Measurements from ENCODE around the gene IL34. TPM values are rescaled to one million over a fixed set of nuclear protein-coding genes. Genes with fewer than 3 reads are reported as not detected.

The IL34 gene
- total RNA-seq, 1 experiment from 2014 or later = 4.4 TPM

DNA sequence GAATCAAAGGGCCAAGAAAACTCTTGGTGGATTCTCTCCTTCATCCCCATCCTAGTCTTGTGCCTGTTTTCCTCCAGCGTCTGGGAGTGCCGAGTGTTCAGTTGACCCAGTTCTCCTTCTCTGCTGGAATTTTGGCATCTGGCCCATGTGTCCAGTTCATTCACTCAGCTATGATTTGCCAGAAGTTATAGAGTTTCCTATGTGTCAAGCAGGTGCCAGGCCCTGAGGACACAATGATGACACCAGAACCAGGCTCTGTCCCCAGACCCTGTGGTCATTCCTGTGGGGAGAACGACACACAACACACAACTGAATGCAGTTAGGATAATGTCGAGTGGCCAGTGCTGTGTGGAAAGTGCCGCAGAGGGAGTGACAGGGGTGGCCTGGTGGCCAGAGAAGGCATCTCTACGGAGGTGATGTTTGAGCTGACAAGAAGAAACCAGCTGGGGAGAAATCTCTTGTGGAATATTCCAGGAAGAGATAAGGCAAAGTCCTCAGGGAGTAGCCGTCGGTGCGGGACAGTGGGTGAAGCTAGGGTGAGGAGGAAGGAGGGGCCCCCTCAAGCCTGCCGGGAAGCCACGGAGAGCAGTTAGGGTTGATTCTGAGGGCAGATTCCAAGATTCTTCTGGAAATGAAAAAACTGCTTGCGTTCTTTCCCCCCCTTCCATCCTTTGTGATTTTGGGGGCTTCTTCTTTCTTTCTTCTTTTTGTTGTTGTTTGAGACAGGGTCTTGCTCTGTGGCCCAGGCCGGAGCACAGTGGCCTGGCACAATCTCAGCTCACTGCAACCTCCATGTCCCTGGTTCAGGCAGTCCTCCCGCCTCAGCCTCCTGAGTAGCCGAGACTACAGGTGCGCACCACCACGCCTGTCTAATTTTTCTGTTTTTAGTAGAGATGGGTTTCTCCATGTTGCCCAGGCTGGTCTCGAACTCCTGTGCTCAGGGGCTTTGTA is 35.8 kb upstream of the IL34 start:
- H2BK120ac ChIP-seq (ENCODE audit: low read depth, low read length, poor library complexity, severe bottlenecking) = no peak overlapping the region
- no peak overlapping the region for H2BK15ac ChIP-seq (ENCODE audit: low read depth, low read length)
- no peak overlapping the region for H3K4me2 ChIP-seq (ENCODE audit: insufficient read depth, insufficient read length, low read length)
- H3T11ph ChIP-seq (ENCODE audit: low read length) = no peak overlapping the region
- H3K27me3 ChIP-seq (ENCODE audit: insufficient read depth, low read length) = no peaks in the 10 kb centered on the region; the same call in 1 of the 2 replicates
- H3K9me3 Mint-ChIP-seq = no peaks in the 10 kb centered on the region
- no peaks in the 10 kb centered on the region for H3K79me1 ChIP-seq (ENCODE audit: insufficient read depth, low read depth, low read length, poor library complexity, severe bottlenecking)
- H3K23me2 ChIP-seq (ENCODE audit: insufficient read length, low read depth, low read length, poor library complexity, severe bottlenecking) = no peaks in the 10 kb centered on the region
- no peak overlapping the region for H3K23ac ChIP-seq (ENCODE audit: insufficient read length, low read depth, low read length)
- no peak overlapping the region for H3K4ac ChIP-seq (ENCODE audit: low read depth, low read length)
- no peak overlapping the region for H3K27ac ChIP-seq (ENCODE audit: insufficient read length, low read depth, low read length)
- no peak overlapping the region for H2BK12ac ChIP-seq (ENCODE audit: insufficient read length, low read depth, low read length)
- no peak overlapping the region for H3K4me3 Mint-ChIP-seq
- H3K27me3 Mint-ChIP-seq (ENCODE audit: low read depth) = peaks cover 9% of the 10 kb centered on the region
- H3K14ac ChIP-seq (ENCODE audit: insufficient read depth, low read length) = no peak overlapping the region
- H3K9ac ChIP-seq (ENCODE audit: extremely low read depth, insufficient read length, low read length) = no peak overlapping the region
- H4K91ac ChIP-seq (ENCODE audit: insufficient read length, low read depth, low read length) = no peak overlapping the region
- H3K18ac ChIP-seq (ENCODE audit: insufficient read length, low read depth, low read length) = no peak overlapping the region
- no peak overlapping the region for H2BK20ac ChIP-seq (ENCODE audit: low read depth, low read length, poor library complexity, severe bottlenecking)
- peaks cover 9 to 11% of the 10 kb centered on the region in 2 experiments; a peak in 2 of 4 replicates for H3K4me1 Mint-ChIP-seq
- no peaks in the 10 kb centered on the region for H3K9me3 ChIP-seq (ENCODE audit: control insufficient read depth, low read depth, low read length)
- no peaks in the 10 kb centered on the region for H3K79me2 ChIP-seq (ENCODE audit: insufficient read depth, low read length)
- no peak overlapping the region for H2AFZ ChIP-seq (ENCODE audit: low read length)
- no peak overlapping the region for H2AK5ac ChIP-seq (ENCODE audit: insufficient read length, low read length)
- no CpG with 5 or more reads among the region's 18 CpGs for WGBS (ENCODE audit: extremely low coverage, insufficient read length, low lambda C conversion rate)
- no peak overlapping the region for H4K5ac ChIP-seq (ENCODE audit: insufficient read length, low read depth, low read length)
- no peak overlapping the region for H2BK5ac ChIP-seq (ENCODE audit: insufficient read length, low read length)
- no peak for DNase-seq
- no peaks in the 10 kb centered on the region; the same call in 1 of the 2 replicates for H3K4me1 ChIP-seq (ENCODE audit: insufficient read depth, low read length)
- H3K36me3 Mint-ChIP-seq (ENCODE audit: insufficient read depth in 1 of 3, low read depth in 3 of 3) = peaks cover 4 to 19% (median 6%) of the 10 kb centered on the region in 3 experiments; a peak in 5 of 7 replicates
- H4K20me1 ChIP-seq (ENCODE audit: control insufficient read depth, insufficient read depth, insufficient read length) = no peaks in the 10 kb centered on the region
- TF ChIP-seq, protein P1, sequence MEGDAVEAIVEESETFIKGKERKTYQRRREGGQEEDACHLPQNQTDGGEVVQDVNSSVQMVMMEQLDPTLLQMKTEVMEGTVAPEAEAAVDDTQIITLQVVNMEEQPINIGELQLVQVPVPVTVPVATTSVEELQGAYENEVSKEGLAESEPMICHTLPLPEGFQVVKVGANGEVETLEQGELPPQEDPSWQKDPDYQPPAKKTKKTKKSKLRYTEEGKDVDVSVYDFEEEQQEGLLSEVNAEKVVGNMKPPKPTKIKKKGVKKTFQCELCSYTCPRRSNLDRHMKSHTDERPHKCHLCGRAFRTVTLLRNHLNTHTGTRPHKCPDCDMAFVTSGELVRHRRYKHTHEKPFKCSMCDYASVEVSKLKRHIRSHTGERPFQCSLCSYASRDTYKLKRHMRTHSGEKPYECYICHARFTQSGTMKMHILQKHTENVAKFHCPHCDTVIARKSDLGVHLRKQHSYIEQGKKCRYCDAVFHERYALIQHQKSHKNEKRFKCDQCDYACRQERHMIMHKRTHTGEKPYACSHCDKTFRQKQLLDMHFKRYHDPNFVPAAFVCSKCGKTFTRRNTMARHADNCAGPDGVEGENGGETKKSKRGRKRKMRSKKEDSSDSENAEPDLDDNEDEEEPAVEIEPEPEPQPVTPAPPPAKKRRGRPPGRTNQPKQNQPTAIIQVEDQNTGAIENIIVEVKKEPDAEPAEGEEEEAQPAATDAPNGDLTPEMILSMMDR (conservative IDR thresholded peaks at IDR 0.05) = no peak
- H3K27ac Mint-ChIP-seq = peak overlapping the region in 1 of 3 experiments; percentile 6; a peak in 2 of 7 replicates
- H3K56ac ChIP-seq (ENCODE audit: insufficient read length, low read depth, low read length) = no peak overlapping the region
- H4K8ac ChIP-seq (replicated peaks; ENCODE audit: insufficient read length, low read depth, low read length) = no peak overlapping the region

Measured in H9 (cell line).